Keratinocyte (primary cell): ENCODE measurements around the gene TRIM4. TPM values are rescaled to one million over a fixed set of nuclear protein-coding genes. Genes with fewer than 3 reads are reported as not detected.

Experiments used
- DNase-seq: peaks from one replicate; pipeline ENCODE4 v3.0.0-alpha.2; 2011; ENCODE audit warnings: low read depth, missing footprints, low spot score
- FAIRE-seq: peaks from 2 replicates; lab custom pipeline; 2011; peaks lifted over from hg19 to GRCh38; lab: Jason Lieb, UNC
- H2AFZ ChIP-seq: 2 replicates; pipeline ENCODE4 v1.6.0; 2012; ENCODE audit warnings: low read length, control low read depth, inconsistent platforms; ENCODE audit not compliant: control insufficient read depth
- H3K27ac ChIP-seq: 2 replicates; pipeline ENCODE4 v1.5.1; 2011; ENCODE audit warnings: low read length; ENCODE audit not compliant: control insufficient read depth, insufficient read depth
- H3K27me3 ChIP-seq: 3 replicates; pipeline ENCODE4 v1.6.0; 2011; ENCODE audit warnings: low read length; ENCODE audit not compliant: control insufficient read depth, insufficient read depth; ENCODE audit errors: extremely low read depth
- H3K36me3 ChIP-seq, 2 experiments: 2 replicates in 1 of 2; 3 replicates in 1 of 2; pipeline ENCODE4 v1.5.1; 2011; ENCODE audit warnings: low read length in 2 of 2, mild to moderate bottlenecking in 1 of 2; ENCODE audit not compliant: control insufficient read depth in 2 of 2, insufficient read depth in 2 of 2; ENCODE audit errors: extremely low read depth in 1 of 2
- H3K4me1 ChIP-seq: 3 replicates; pipeline ENCODE4 v1.5.1; 2011; ENCODE audit warnings: low read length; ENCODE audit not compliant: control insufficient read depth, insufficient read depth; ENCODE audit errors: extremely low read depth
- H3K4me2 ChIP-seq: 3 replicates; pipeline ENCODE4 v1.6.0; 2011; ENCODE audit warnings: low read depth, low read length; ENCODE audit not compliant: control insufficient read depth, insufficient read depth; ENCODE audit errors: extremely low read depth
- H3K4me3 ChIP-seq, 3 experiments: fragments of 200-600 bp in 1 of 3; sonication (generic) in 1 of 3; 2 replicates in 2 of 3; 3 replicates in 1 of 3; pipeline ENCODE4 v1.5.1; 2011 to 2016; ENCODE audit warnings: low read length in 3 of 3, mild to moderate bottlenecking in 3 of 3, control low read depth in 2 of 3, inconsistent platforms in 1 of 3, low read depth in 1 of 3, mixed read lengths in 1 of 3, mixed run types in 1 of 3, moderate library complexity in 1 of 3; ENCODE audit not compliant: control insufficient read depth in 2 of 3, insufficient read depth in 2 of 3; ENCODE audit errors: extremely low read depth in 1 of 3
- H3K79me2 ChIP-seq: 2 replicates; pipeline ENCODE4 v1.6.0; 2012; ENCODE audit warnings: low read length; ENCODE audit not compliant: control insufficient read depth, insufficient read depth
- H3K9ac ChIP-seq: 3 replicates; pipeline ENCODE4 v1.6.0; 2011; ENCODE audit warnings: low read length; ENCODE audit not compliant: control insufficient read depth, insufficient read depth; ENCODE audit errors: extremely low read depth
- H3K9me1 ChIP-seq: 3 replicates; pipeline ENCODE4 v1.6.0; 2011; ENCODE audit warnings: low read length; ENCODE audit not compliant: control insufficient read depth, insufficient read depth; ENCODE audit errors: extremely low read depth
- H3K9me3 ChIP-seq: 2 replicates; pipeline ENCODE4 v1.5.1; 2012; ENCODE audit warnings: low read depth, low read length; ENCODE audit not compliant: control insufficient read depth
- H4K20me1 ChIP-seq: 3 replicates; pipeline ENCODE4 v1.6.0; 2011; ENCODE audit warnings: low read length; ENCODE audit not compliant: control insufficient read depth, insufficient read depth; ENCODE audit errors: extremely low read depth
- EZH2 ChIP-seq: IDR thresholded peaks from one replicate; pipeline ENCODE4 v1.6.1; 2012; ENCODE audit warnings: inconsistent platforms, mild to moderate bottlenecking, low read length, moderate library complexity
- dilution Hi-C: fragments of 300-500 bp; cut with MboI; formaldehyde crosslinking; loops from one replicate; pipeline ENCODE4 v1.7.0; 2020; ENCODE audit warnings: low sequenced_read_pairs; ENCODE audit not compliant: extremely low pct_ligation_motif_present
- polyA plus RNA-seq, 5 experiments: library from polyadenylated mRNA; depleted of rRNA in 3 of 5; stranded (reverse) in 3 of 5; stranded (forward) in 1 of 5; unstranded in 1 of 5; fragments of >200 nt; gene quantifications; 1 replicate in 1 of 5; 2 replicates in 3 of 5; 3 replicates in 1 of 5; pipeline versions ENCODE4 v1.2.1 to v1.2.3, GENCODE V29; 2011 to 2012; ENCODE audit warnings: missing spikeins in 2 of 5, low read depth in 1 of 5, low replicate concordance in 1 of 5
- TF ChIP-seq, protein P1 (sequence below), 3 experiments: IDR thresholded peaks in 1 of 3; conservative IDR thresholded peaks in 1 of 3; optimal IDR thresholded peaks in 1 of 3; 2 replicates in 2 of 3; 3 replicates in 1 of 3; pipeline versions ENCODE3 to v1.5.1; 2011; ENCODE audit warnings: low read length in 3 of 3, mild to moderate bottlenecking in 3 of 3, moderate library complexity in 2 of 3, control low read depth in 1 of 3, inconsistent platforms in 1 of 3; ENCODE audit not compliant: insufficient read depth in 2 of 3; ENCODE audit errors: extremely low read depth in 1 of 3

TRIM4 gene
- polyA plus RNA-seq, 1 donor (not counting 4 experiments of a cell fraction or from before 2014, with no cell fraction given): 25.5 TPM

DNA sequence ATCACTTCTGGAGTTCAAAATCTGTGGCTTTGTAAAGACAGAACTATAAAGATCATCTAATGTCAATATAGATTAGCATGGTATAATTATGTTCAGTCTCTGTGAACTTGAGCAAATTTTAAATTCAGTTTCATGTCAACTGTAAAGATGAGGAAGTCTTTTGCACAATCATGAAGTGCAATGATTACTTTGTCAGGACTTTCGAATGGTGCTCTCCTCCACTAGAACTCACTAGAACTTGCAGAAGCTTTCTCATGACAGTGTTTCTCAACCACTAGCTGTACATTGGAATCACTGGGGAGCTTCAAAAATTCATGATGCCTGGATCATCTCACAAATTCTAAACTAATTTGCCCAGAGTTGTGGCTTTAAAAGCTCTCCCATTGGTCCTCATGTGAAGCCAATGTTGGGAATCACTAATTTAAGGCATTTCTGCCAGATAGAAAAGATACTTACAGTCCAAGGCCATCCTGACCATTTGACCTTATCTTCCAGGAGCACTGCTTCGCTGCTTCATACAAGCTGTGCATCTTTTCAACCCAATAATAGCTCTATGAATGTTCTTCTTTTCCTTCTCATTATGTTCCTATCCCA, 55.4 kb downstream of the TRIM4 start:
- H3K9ac ChIP-seq: no peak overlapping the region
- TF ChIP-seq, protein P1, sequence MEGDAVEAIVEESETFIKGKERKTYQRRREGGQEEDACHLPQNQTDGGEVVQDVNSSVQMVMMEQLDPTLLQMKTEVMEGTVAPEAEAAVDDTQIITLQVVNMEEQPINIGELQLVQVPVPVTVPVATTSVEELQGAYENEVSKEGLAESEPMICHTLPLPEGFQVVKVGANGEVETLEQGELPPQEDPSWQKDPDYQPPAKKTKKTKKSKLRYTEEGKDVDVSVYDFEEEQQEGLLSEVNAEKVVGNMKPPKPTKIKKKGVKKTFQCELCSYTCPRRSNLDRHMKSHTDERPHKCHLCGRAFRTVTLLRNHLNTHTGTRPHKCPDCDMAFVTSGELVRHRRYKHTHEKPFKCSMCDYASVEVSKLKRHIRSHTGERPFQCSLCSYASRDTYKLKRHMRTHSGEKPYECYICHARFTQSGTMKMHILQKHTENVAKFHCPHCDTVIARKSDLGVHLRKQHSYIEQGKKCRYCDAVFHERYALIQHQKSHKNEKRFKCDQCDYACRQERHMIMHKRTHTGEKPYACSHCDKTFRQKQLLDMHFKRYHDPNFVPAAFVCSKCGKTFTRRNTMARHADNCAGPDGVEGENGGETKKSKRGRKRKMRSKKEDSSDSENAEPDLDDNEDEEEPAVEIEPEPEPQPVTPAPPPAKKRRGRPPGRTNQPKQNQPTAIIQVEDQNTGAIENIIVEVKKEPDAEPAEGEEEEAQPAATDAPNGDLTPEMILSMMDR (optimal IDR thresholded peaks at IDR 0.05 in 1 of 3, IDR thresholded peaks at IDR 0.05 in 1 of 3, conservative IDR thresholded peaks at IDR 0.05 in 1 of 3; ENCODE audit: extremely low read depth in 1 of 3, insufficient read depth in 2 of 3, low read length in 3 of 3): no peak
- TF ChIP-seq EZH2: no peak
- H4K20me1 ChIP-seq: no peaks in the 10 kb centered on the region
- no peaks in the 10 kb centered on the region for H3K36me3 ChIP-seq
- peaks cover 15% of the 10 kb centered on the region for H3K4me1 ChIP-seq
- H3K4me2 ChIP-seq: no peak overlapping the region
- H3K27ac ChIP-seq: no peak overlapping the region
- H3K9me1 ChIP-seq: no peaks in the 10 kb centered on the region
- H3K9me3 ChIP-seq: no peaks in the 10 kb centered on the region
- dilution Hi-C loops: no loop called here
- DNase-seq (no peak), FAIRE-seq (no peak)
- no peaks in the 10 kb centered on the region for H3K79me2 ChIP-seq
- H3K27me3 ChIP-seq: no peaks in the 10 kb centered on the region
- no peak overlapping the region for H3K4me3 ChIP-seq
- H2AFZ ChIP-seq: no peak overlapping the region

GRCh38 chr7:99860281-99861127, 58.8 kb downstream of the TRIM4 start:
- Histone ChIP-seq H3K9ac (no peak overlapping the region), H3K36me3 (no peaks in the 10 kb centered on the region), H3K9me1 (no peaks in the 10 kb centered on the region), H3K27ac (peak overlapping the region; percentile 19), H3K79me2 (no peaks in the 10 kb centered on the region), H4K20me1 (no peaks in the 10 kb centered on the region), H3K9me3 (no peaks in the 10 kb centered on the region), H3K27me3 (no peaks in the 10 kb centered on the region), H2AFZ (peak overlapping the region; percentile 62), H3K4me1 (peaks cover 15% of the 10 kb centered on the region), H3K4me3 (peak overlapping the region in 1 of 3 experiments; percentile 47), H3K4me2 (peak overlapping the region; percentile 70)
- no peak for TF ChIP-seq EZH2
- dilution Hi-C loops: no loop called here
- DNase-seq (no peak), FAIRE-seq (peak; percentile 71)
